Hepatocyte (in vitro differentiated cells): Measurements from ENCODE around the gene FOLR3.

ENCODE experiments used
- EZH2 ChIP-seq: fragments of 200-600 bp; sonication (generic); IDR thresholded peaks from 2 replicates; pipeline ENCODE4 v1.6.1; 2016; ENCODE audit warnings: antibody characterized with exemption, mild to moderate bottlenecking, borderline replicate concordance
- EZH2phosphoT487 ChIP-seq: fragments of 200-600 bp; sonication (generic); IDR thresholded peaks from one replicate; pipeline ENCODE4 v1.6.1; 2018; ENCODE audit warnings: antibody characterized with exemption, mild to moderate bottlenecking, low read depth, moderate library complexity; ENCODE audit not compliant: unreplicated experiment, severe bottlenecking
- TF ChIP-seq, protein P1 (sequence below): fragments of 200-600 bp; sonication (generic); IDR thresholded peaks from 2 replicates; pipeline ENCODE4 v1.5.1; 2016; ENCODE audit warnings: antibody characterized with exemption, mild to moderate bottlenecking; ENCODE audit not compliant: poor library complexity

DNA sequence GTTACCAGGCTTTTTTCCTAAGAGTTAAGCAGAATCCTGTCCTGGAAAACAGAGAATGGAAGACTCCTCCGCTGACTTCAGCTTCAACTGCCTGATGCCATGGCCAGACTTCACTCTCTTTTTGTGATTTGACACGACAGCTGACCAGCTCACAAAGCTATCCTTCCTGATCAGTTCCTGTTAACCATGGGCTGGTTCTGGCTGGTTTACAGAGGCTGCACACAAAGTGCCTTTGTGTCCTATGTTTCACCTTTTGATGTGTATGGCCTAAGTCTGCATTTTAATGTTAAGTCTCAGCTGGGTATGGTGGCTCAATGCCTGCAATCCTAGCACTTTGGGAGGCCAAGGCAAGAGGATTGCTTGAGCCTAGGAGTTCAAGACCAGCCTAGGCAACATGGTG is 11.1 kb downstream of the FOLR3 start:
- TF ChIP-seq, protein P1, sequence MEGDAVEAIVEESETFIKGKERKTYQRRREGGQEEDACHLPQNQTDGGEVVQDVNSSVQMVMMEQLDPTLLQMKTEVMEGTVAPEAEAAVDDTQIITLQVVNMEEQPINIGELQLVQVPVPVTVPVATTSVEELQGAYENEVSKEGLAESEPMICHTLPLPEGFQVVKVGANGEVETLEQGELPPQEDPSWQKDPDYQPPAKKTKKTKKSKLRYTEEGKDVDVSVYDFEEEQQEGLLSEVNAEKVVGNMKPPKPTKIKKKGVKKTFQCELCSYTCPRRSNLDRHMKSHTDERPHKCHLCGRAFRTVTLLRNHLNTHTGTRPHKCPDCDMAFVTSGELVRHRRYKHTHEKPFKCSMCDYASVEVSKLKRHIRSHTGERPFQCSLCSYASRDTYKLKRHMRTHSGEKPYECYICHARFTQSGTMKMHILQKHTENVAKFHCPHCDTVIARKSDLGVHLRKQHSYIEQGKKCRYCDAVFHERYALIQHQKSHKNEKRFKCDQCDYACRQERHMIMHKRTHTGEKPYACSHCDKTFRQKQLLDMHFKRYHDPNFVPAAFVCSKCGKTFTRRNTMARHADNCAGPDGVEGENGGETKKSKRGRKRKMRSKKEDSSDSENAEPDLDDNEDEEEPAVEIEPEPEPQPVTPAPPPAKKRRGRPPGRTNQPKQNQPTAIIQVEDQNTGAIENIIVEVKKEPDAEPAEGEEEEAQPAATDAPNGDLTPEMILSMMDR = no peak
- TF ChIP-seq EZH2 (no peak), EZH2phosphoT487 (no peak)
